Skin epidermis (tissue), 12 donors: ENCODE data around the gene TMEM86A.
"Not testable (repeated sequence)": the region's sequence is repeated elsewhere in the genome, so short reads cannot be mapped to it uniquely, and the experiment has no call there.

Source experiments
- H3K27ac ChIP-seq, 21 experiments: fragments of 200-600 bp; sonication (generic) in 11 of 21; one replicate each; pipeline ENCODE4 v1.5.0; 2020; ENCODE audit warnings: mild to moderate bottlenecking in 3 of 21, inconsistent platforms in 2 of 21, moderate library complexity in 2 of 21
- H3K4me3 ChIP-seq, 7 experiments: fragments of 200-600 bp; sonication (generic) in 2 of 7; one replicate each; pipeline ENCODE4 v1.5.0; 2020; ENCODE audit warnings: inconsistent platforms in 2 of 7, mild to moderate bottlenecking in 2 of 7, moderate library complexity in 1 of 7

The TMEM86A gene

GRCh38 chr11:18698341-18699268, at the start of gene TMEM86A:
TSS of gene TMEM86A (plus strand) at chr11:18698779. CDS start at chr11:18698887, 108 bp downstream.
- peak within 1 kb of the TSS; percentile 20 to 89 (median 81) for H3K27ac ChIP-seq

GRCh38 chr11:18650353-18650752, 48.2 kb upstream of the TMEM86A start:
- no peak overlapping the region for H3K27ac ChIP-seq

More at GRCh38 chr11:18698341-18699268, at the start of gene TMEM86A:
- peak within 1 kb of the TSS; percentile 68 to 95 (median 76) for H3K4me3 ChIP-seq

GRCh38 chr11:18650859-18651557, 47.6 kb upstream of the TMEM86A start:
- H3K4me3 ChIP-seq, result no peak overlapping the region
- no peak overlapping the region for H3K27ac ChIP-seq

More at GRCh38 chr11:18650353-18650752, 48.2 kb upstream of the TMEM86A start:
- no peak overlapping the region for H3K4me3 ChIP-seq

GRCh38 chr11:18657673-18658072, 40.9 kb upstream of the TMEM86A start:
- Histone ChIP-seq H3K27ac (no peak overlapping the region), H3K4me3 (no peak overlapping the region)

GRCh38 chr11:18665353-18665872, 33.2 kb upstream of the TMEM86A start:
- not testable (repeated sequence) for H3K27ac ChIP-seq, H3K4me3 ChIP-seq

GRCh38 chr11:18668131-18668530, 30.4 kb upstream of the TMEM86A start:
- H3K4me3 ChIP-seq, result no peak overlapping the region

GRCh38 chr11:18669219-18669596, 29.4 kb upstream of the TMEM86A start:
- no peak overlapping the region for H3K4me3 ChIP-seq

More at GRCh38 chr11:18668131-18668530, 30.4 kb upstream of the TMEM86A start:
- H3K27ac ChIP-seq, result peak overlapping the region in 3 of 21 experiments; percentile 27 to 65 (median 42)

GRCh38 chr11:18669711-18670110, 28.9 kb upstream of the TMEM86A start:
- Histone ChIP-seq H3K27ac (peak overlapping the region in 3 of 21 experiments; percentile 12 to 52 (median 37)), H3K4me3 (no peak overlapping the region)

More at GRCh38 chr11:18669219-18669596, 29.4 kb upstream of the TMEM86A start:
- H3K27ac ChIP-seq, result peak overlapping the region in 8 of 21 experiments; percentile 5 to 65 (median 34)

GRCh38 chr11:18671246-18671645, 27.3 kb upstream of the TMEM86A start:
- Histone ChIP-seq H3K27ac (no peak overlapping the region), H3K4me3 (no peak overlapping the region)

- not testable (repeated sequence) for H3K27ac ChIP-seq, H3K4me3 ChIP-seq
These were observed 26.4 kb upstream of the TMEM86A start for GRCh38 chr11:18672209-18672608.

GRCh38 chr11:18676803-18677202, 21.8 kb upstream of the TMEM86A start:
- peak overlapping the region in 7 of 21 experiments; percentile 2 to 45 (median 37) for H3K27ac ChIP-seq
- no peak overlapping the region for H3K4me3 ChIP-seq

GRCh38 chr11:18677560-18677959, 21.0 kb upstream of the TMEM86A start:
- Histone ChIP-seq H3K27ac (peak overlapping the region in 8 of 21 experiments; percentile 10 to 45 (median 38)), H3K4me3 (no peak overlapping the region)

- H3K27ac ChIP-seq, H3K4me3 ChIP-seq: not testable (repeated sequence)
These were observed 16.6 kb upstream of the TMEM86A start for GRCh38 chr11:18681949-18682348.

- Histone ChIP-seq H3K27ac (no peak overlapping the region), H3K4me3 (no peak overlapping the region)
These were observed 16.1 kb upstream of the TMEM86A start for GRCh38 chr11:18682466-18682865.

- Histone ChIP-seq H3K27ac (no peak overlapping the region), H3K4me3 (no peak overlapping the region)
These were observed 14.3 kb upstream of the TMEM86A start for GRCh38 chr11:18684267-18684666.

GRCh38 chr11:18691467-18692140, 7.0 kb upstream of the TMEM86A start:
- not testable (repeated sequence) for H3K4me3 ChIP-seq, H3K27ac ChIP-seq

GRCh38 chr11:18692941-18693760, 5.4 kb upstream of the TMEM86A start:
- H3K27ac ChIP-seq, result peak overlapping the region in 3 of 21 experiments; percentile 11 to 32 (median 11)

GRCh38 chr11:18696638-18697225, 1.8 kb upstream of the TMEM86A start:
- Histone ChIP-seq H3K27ac (peak overlapping the region in 8 of 21 experiments; percentile 19 to 82 (median 52)), H3K4me3 (no peak overlapping the region)

More at GRCh38 chr11:18692941-18693760, 5.4 kb upstream of the TMEM86A start:
- no peak overlapping the region for H3K4me3 ChIP-seq
